Effector CD4-positive, alpha-beta T cell (primary cell): ENCODE results near the gene TXK.
A peak's percentile ranks its signal among the peaks of the same experiment; 100 is the strongest.

Source experiments
- DNase-seq: peaks from one replicate; pipeline ENCODE4 v3.0.0-alpha.2; 2020

Gene TXK

GRCh38 chr4:48046059-48046458 lies 88.0 kb downstream of the TXK start:
- no peak for DNase-seq

GRCh38 chr4:48044298-48044697 lies 89.8 kb downstream of the TXK start:
- no peak for DNase-seq

- DNase-seq = no peak
Measured at GRCh38 chr4:48043504-48043903, 90.5 kb downstream of the TXK start.

- no peak for DNase-seq
Measured at GRCh38 chr4:48042979-48043461, 91.0 kb downstream of the TXK start.

- no peak for DNase-seq
Measured at GRCh38 chr4:48041535-48042137, 92.4 kb downstream of the TXK start.

GRCh38 chr4:48039561-48039960 lies 94.5 kb downstream of the TXK start:
- no peak for DNase-seq

- DNase-seq = no peak
Measured at GRCh38 chr4:48038666-48039065, 95.4 kb downstream of the TXK start.

GRCh38 chr4:48037117-48037462 lies 97.0 kb downstream of the TXK start:
- DNase-seq = no peak

- no peak for DNase-seq
Measured at GRCh38 chr4:48035952-48036351, 98.1 kb downstream of the TXK start.

GRCh38 chr4:48033825-48034413 lies 100.1 kb downstream of the TXK start:
- peak; percentile 41 for DNase-seq

GRCh38 chr4:48033412-48033811 lies 100.6 kb downstream of the TXK start:
- no peak for DNase-seq

GRCh38 chr4:48032721-48033120 lies 101.3 kb downstream of the TXK start:
- DNase-seq = no peak

GRCh38 chr4:48031802-48032525 lies 102.1 kb downstream of the TXK start:
- DNase-seq = no peak

- DNase-seq = no peak
Measured at GRCh38 chr4:48030470-48030869, 103.6 kb downstream of the TXK start.

GRCh38 chr4:48028696-48029095 lies 105.4 kb downstream of the TXK start:
- DNase-seq = no peak

GRCh38 chr4:48027653-48028052 lies 106.4 kb downstream of the TXK start:
- no peak for DNase-seq

- no peak for DNase-seq
Measured at GRCh38 chr4:48025005-48025404, 109.0 kb downstream of the TXK start.

GRCh38 chr4:48024522-48024921 lies 109.5 kb downstream of the TXK start:
- no peak for DNase-seq

- DNase-seq = no peak
Measured at GRCh38 chr4:48022192-48022799, 111.8 kb downstream of the TXK start.

- no peak for DNase-seq
Measured at GRCh38 chr4:48021100-48021499, 113.0 kb downstream of the TXK start.

GRCh38 chr4:48018112-48018511 lies 115.9 kb downstream of the TXK start:
- DNase-seq = no peak

- DNase-seq = peak; percentile 9
Measured at GRCh38 chr4:48017108-48017571, 116.9 kb downstream of the TXK start.
